IMR-90 (cell line): ENCODE data around the gene DDX10. TPM values are rescaled to one million over a fixed set of nuclear protein-coding genes. Genes with fewer than 3 reads are reported as not detected.

Experiments
- ATAC-seq: fragments of 200-7000 bp; cut with Tn5 transposase; 2 replicates; pipeline ENCODE4 v1.9.1; 2020; ENCODE audit warnings: low read depth, mild to moderate bottlenecking, moderate library complexity
- BruUV-seq: library from RNA; stranded (reverse); fragments of 400-500 nt; replicated peaks from 2 replicates; lab custom pipeline; 2021; lab: Mats Ljungman, UMichigan
- CTCF ChIA-PET: fragments of 300-600 bp; formaldehyde crosslinking; extraction: SDS; loops from one replicate; lab custom pipeline; 2021; ENCODE audit warnings: antibody characterized with exemption; lab: Yijun Ruan, JAX
- POLR2A ChIA-PET: fragments of 300-600 bp; sonication (Branson Sonifier 250); formaldehyde crosslinking; loops from one replicate; lab custom pipeline; 2022; ENCODE audit warnings: antibody characterized with exemption; ENCODE audit not compliant: unreplicated experiment; lab: Charles Lee
- DNase-seq: peaks from one replicate; pipeline ENCODE4 v3.0.0; 2013
- H2AFZ ChIP-seq: replicated peaks from 2 replicates; pipeline ENCODE3; 2013; ENCODE audit warnings: low read length, mild to moderate bottlenecking; ENCODE audit not compliant: poor library complexity
- H2AK5ac ChIP-seq: 2 replicates; pipeline ENCODE4 v1.6.1; 2013; ENCODE audit warnings: low read depth, low read length, inconsistent platforms
- H2AK9ac ChIP-seq: replicated peaks from 2 replicates; pipeline ENCODE3; 2013; ENCODE audit warnings: mild to moderate bottlenecking, low read depth, low read length, moderate library complexity; ENCODE audit not compliant: poor library complexity
- H2BK120ac ChIP-seq: 2 replicates; pipeline ENCODE4 v1.6.1; 2013; ENCODE audit warnings: low read depth, low read length, inconsistent platforms
- H2BK15ac ChIP-seq: 3 replicates; pipeline ENCODE4 v1.6.1; 2013; ENCODE audit warnings: low read depth, low read length, inconsistent platforms
- H2BK20ac ChIP-seq: 2 replicates; pipeline ENCODE4 v1.6.1; 2013; ENCODE audit warnings: low read depth, mild to moderate bottlenecking, inconsistent platforms, low read length, moderate library complexity
- H2BK5ac ChIP-seq: 2 replicates; pipeline ENCODE4 v1.6.1; 2013; ENCODE audit warnings: mild to moderate bottlenecking, low read depth, low read length, inconsistent platforms; ENCODE audit not compliant: poor library complexity, severe bottlenecking
- H3K14ac ChIP-seq: replicated peaks from 2 replicates; pipeline ENCODE4 v1.6.1; 2013; ENCODE audit warnings: low read depth, low read length, inconsistent platforms
- H3K18ac ChIP-seq: 2 replicates; pipeline ENCODE4 v1.6.1; 2013; ENCODE audit warnings: low read depth, low read length, control low read depth
- H3K23ac ChIP-seq: 2 replicates; pipeline ENCODE4 v1.6.1; 2013; ENCODE audit warnings: low read depth, low read length, inconsistent platforms
- H3K27ac ChIP-seq: 2 replicates; pipeline ENCODE4 v1.5.1; 2013; ENCODE audit warnings: mild to moderate bottlenecking, control low read depth, low read length; ENCODE audit not compliant: insufficient read depth
- H3K27me3 ChIP-seq: 2 replicates; pipeline ENCODE4 v1.6.1; 2013; ENCODE audit warnings: low read length; ENCODE audit not compliant: control insufficient read depth, insufficient read depth
- H3K36me3 ChIP-seq: 2 replicates; pipeline ENCODE4 v1.6.1; 2013; ENCODE audit warnings: low read length, mixed read lengths; ENCODE audit not compliant: control insufficient read depth, insufficient read depth
- H3K4ac ChIP-seq: 2 replicates; pipeline ENCODE4 v1.6.1; 2013; ENCODE audit warnings: low read depth, low read length, inconsistent platforms
- H3K4me1 ChIP-seq: 2 replicates; pipeline ENCODE4 v1.6.1; 2013; ENCODE audit warnings: low read length, mixed read lengths; ENCODE audit not compliant: control insufficient read depth, insufficient read depth
- H3K4me2 ChIP-seq: 2 replicates; pipeline ENCODE4 v1.6.1; 2013; ENCODE audit warnings: low read depth, mild to moderate bottlenecking, control low read depth, low read length, moderate library complexity
- H3K4me3 ChIP-seq: 2 replicates; pipeline ENCODE4 v1.5.1; 2013; ENCODE audit warnings: low read depth, mild to moderate bottlenecking, control low read depth, low read length, moderate library complexity; ENCODE audit not compliant: insufficient read depth
- H3K56ac ChIP-seq: 2 replicates; pipeline ENCODE4 v1.6.1; 2013; ENCODE audit warnings: low read length, inconsistent platforms; ENCODE audit not compliant: insufficient read depth; ENCODE audit errors: extremely low read depth
- H3K79me1 ChIP-seq, 2 experiments: 2 replicates each; pipeline ENCODE4 v1.6.1; 2013; ENCODE audit warnings: low read length in 2 of 2, inconsistent platforms in 1 of 2, low read depth in 1 of 2
- H3K9ac ChIP-seq: 2 replicates; pipeline ENCODE4 v1.6.1; 2013; ENCODE audit warnings: low read depth, low read length, control low read depth
- H3K9me1 ChIP-seq: 2 replicates; pipeline ENCODE4 v1.6.1; 2013; ENCODE audit warnings: low read length, inconsistent platforms; ENCODE audit not compliant: insufficient read depth
- H3K9me3 ChIP-seq: 2 replicates; pipeline ENCODE4 v1.6.1; 2013; ENCODE audit warnings: low read length; ENCODE audit not compliant: control insufficient read depth, insufficient read depth
- H4K20me1 ChIP-seq: 2 replicates; pipeline ENCODE4 v1.6.1; 2013; ENCODE audit warnings: low read length, inconsistent platforms; ENCODE audit not compliant: insufficient read depth
- H4K5ac ChIP-seq: 2 replicates; pipeline ENCODE4 v1.6.1; 2013; ENCODE audit warnings: mild to moderate bottlenecking, low read depth, low read length, control low read depth
- H4K8ac ChIP-seq, 2 experiments: 2 replicates each; pipeline ENCODE4 v1.6.1; 2013; ENCODE audit warnings: low read depth in 2 of 2, low read length in 2 of 2, control low read depth in 1 of 2, inconsistent platforms in 1 of 2
- H4K91ac ChIP-seq: 2 replicates; pipeline ENCODE4 v1.6.1; 2013; ENCODE audit warnings: low read depth, low read length, inconsistent platforms; ENCODE audit not compliant: insufficient read depth
- BHLHE40 ChIP-seq: fragments of 150-350 bp; IDR thresholded peaks from 2 replicates; pipeline ENCODE4 v1.6.1; 2016; ENCODE audit warnings: mild to moderate bottlenecking, low read depth, low read length
- CEBPB ChIP-seq: IDR thresholded peaks from 2 replicates; pipeline ENCODE4 v1.6.1; 2012; ENCODE audit warnings: low read depth, low read length, improper control_type of control experiment
- CHD1 ChIP-seq: IDR thresholded peaks from 2 replicates; pipeline ENCODE4 v1.6.1; 2012; ENCODE audit warnings: low read depth, low read length, improper control_type of control experiment
- CTCF ChIP-seq: conservative IDR thresholded peaks from 2 replicates; pipeline ENCODE4 v1.5.1; 2012; ENCODE audit warnings: mild to moderate bottlenecking, low read depth, low read length, improper control_type of control experiment
- ELK1 ChIP-seq: fragments of 150-350 bp; IDR thresholded peaks from 2 replicates; pipeline ENCODE4 v1.6.1; 2016; ENCODE audit warnings: low read depth, mild to moderate bottlenecking, low read length, moderate library complexity, borderline replicate concordance
- FOS ChIP-seq: fragments of 150-350 bp; IDR thresholded peaks from 2 replicates; pipeline ENCODE4 v1.6.1; 2016; ENCODE audit warnings: low read depth, low read length
- MAFK ChIP-seq: IDR thresholded peaks from 2 replicates; pipeline ENCODE4 v1.6.1; 2012; ENCODE audit warnings: low read depth, low read length, improper control_type of control experiment
- MAZ ChIP-seq: IDR thresholded peaks from 2 replicates; pipeline ENCODE4 v1.6.1; 2012; ENCODE audit warnings: low read depth, mild to moderate bottlenecking, low read length, improper control_type of control experiment, moderate library complexity, borderline replicate concordance
- MXI1 ChIP-seq: IDR thresholded peaks from 2 replicates; pipeline ENCODE4 v1.6.1; 2012; ENCODE audit warnings: low read depth, mild to moderate bottlenecking, low read length, moderate library complexity, borderline replicate concordance
- NFE2L2 ChIP-seq: fragments of 150-350 bp; IDR thresholded peaks from 2 replicates; pipeline ENCODE4 v1.6.1; 2016; ENCODE audit warnings: low read depth, mild to moderate bottlenecking, low read length
- POLR2A ChIP-seq: IDR thresholded peaks from 2 replicates; pipeline ENCODE4 v1.6.1; 2012; ENCODE audit warnings: mild to moderate bottlenecking, low read depth, low read length
- RAD21 ChIP-seq: IDR thresholded peaks from 2 replicates; pipeline ENCODE4 v1.6.1; 2012; ENCODE audit warnings: low read length, improper control_type of control experiment
- RCOR1 ChIP-seq: IDR thresholded peaks from 2 replicates; pipeline ENCODE4 v1.6.1; 2012; ENCODE audit warnings: mild to moderate bottlenecking, low read length, improper control_type of control experiment; ENCODE audit not compliant: insufficient replicate concordance
- RFX5 ChIP-seq: IDR thresholded peaks from 2 replicates; pipeline ENCODE4 v1.8.0; 2012; ENCODE audit warnings: low read depth, mild to moderate bottlenecking, low read length, moderate library complexity
- SMC3 ChIP-seq: fragments of 150-350 bp; IDR thresholded peaks from 2 replicates; pipeline ENCODE4 v1.6.1; 2016; ENCODE audit warnings: low read depth, mild to moderate bottlenecking, antibody characterized with exemption, low read length, moderate library complexity
- WGBS, 2 experiments: methylation state at CpG; one replicate each; pipeline versions ENCODE4 v1.1.5 to v1.1.7; 2013; ENCODE audit warnings: missing lambda C conversion rate in 2 of 2; ENCODE audit not compliant: insufficient read length in 1 of 2; ENCODE audit errors: extremely low coverage in 2 of 2; 5-methylcytosine and 5-hydroxymethylcytosine counted together
- dilution Hi-C: fragments of 300-500 bp; cut with HindIII; formaldehyde crosslinking; loops from one replicate; pipeline ENCODE4 v1.14.3; 2018; ENCODE audit warnings: low sequenced_read_pairs; ENCODE audit not compliant: unreplicated experiment
- in situ Hi-C: fragments of 300-500 bp; cut with MboI; formaldehyde crosslinking; loops from 3 replicates; pipeline ENCODE4 v1.14.3; 2019; ENCODE audit warnings: low sequenced_read_pairs, inconsistent platforms, mixed read lengths
- intact Hi-C: fragments of 100-400 bp; cut with micrococcal nuclease; formaldehyde crosslinking; loops from 2 replicates; pipeline ENCODE4 v1.10.0; 2022
- polyA plus RNA-seq, 3 experiments: library from polyadenylated mRNA; depleted of rRNA; stranded (reverse); fragments of >200 nt; gene quantifications; 2 replicates each; pipeline ENCODE4 v1.2.3, GENCODE V29; 2012; ENCODE audit warnings: low replicate concordance in 1 of 3
- total RNA-seq: library from RNA; depleted of rRNA; stranded (reverse); fragments of >200 nt; gene quantifications from 2 replicates; pipeline ENCODE4 v1.2.3, GENCODE V29; 2012

DDX10 gene
- total and polyA plus RNA-seq, 2 of the 4 experiments (the other 2 are of a cell fraction): 20.0 to 31.9 TPM

GRCh38 chr11:108647701-108648527 is 17.0 kb upstream of the DDX10 start:
- H3K14ac ChIP-seq: no peak overlapping the region
- H2AK9ac ChIP-seq: no peak overlapping the region
- no peak overlapping the region for H3K56ac ChIP-seq
- DNase-seq: peak; percentile 81
- H2BK20ac ChIP-seq: no peak overlapping the region
- H4K8ac ChIP-seq: no peak overlapping the region
- WGBS, 2 experiments: 95% methylated on average over 3 of the region's 9 CpGs; no CpG with 5 or more reads in 1 of the 2 experiments
- H3K23ac ChIP-seq: no peak overlapping the region
- no peak overlapping the region for H3K4me3 ChIP-seq
- no peak overlapping the region for H4K5ac ChIP-seq
- H2AK5ac ChIP-seq: no peak overlapping the region
- intact Hi-C loops (loop anchor here (1.0 to 5.0 kb wide), 7 partner anchors 151 to 531 kb away; partner anchors contain the start of genes ACAT1, ATM, C11orf65 and NPAT), in situ Hi-C loops (no loop called here), dilution Hi-C loops (no loop called here)
- H3K9me1 ChIP-seq: no peaks in the 10 kb centered on the region
- H3K9me3 ChIP-seq: no peaks in the 10 kb centered on the region
- H2AFZ ChIP-seq: peak overlapping the region; percentile 48
- no peak overlapping the region for H3K18ac ChIP-seq
- no peaks in the 10 kb centered on the region for H3K36me3 ChIP-seq
- H3K4ac ChIP-seq: no peak overlapping the region
- H2BK5ac ChIP-seq: no peak overlapping the region
- H3K79me1 ChIP-seq: no peaks in the 10 kb centered on the region
- no peak overlapping the region for H2BK120ac ChIP-seq
- no peak overlapping the region for H4K91ac ChIP-seq
- no peak overlapping the region for H3K27ac ChIP-seq
- H2BK15ac ChIP-seq: no peak overlapping the region
- H4K20me1 ChIP-seq: no peaks in the 10 kb centered on the region
- H3K27me3 ChIP-seq: no peaks in the 10 kb centered on the region; the same call in 1 of the 2 replicates
- ChIA-PET CTCF (interaction anchor here (0.7 to 1.6 kb wide), 4 partner anchors 12 to 156 kb away, joined by 3 to 5 read pairs (median 4); no protein-coding TSS in a partner anchor), POLR2A (no interaction called here)
- BruUV-seq: no TSS peak
- ATAC-seq: peak; percentile 100
- no peak overlapping the region for H3K9ac ChIP-seq
- no peaks in the 10 kb centered on the region for H3K4me1 ChIP-seq
- H3K4me2 ChIP-seq: no peak overlapping the region
- TF ChIP-seq MXI1 (no peak), POLR2A (peak; percentile 43; the same call in 1 of the 2 replicates), CTCF (peak; percentile 96), NFE2L2 (no peak), RFX5 (peak; percentile 73; the same call in 1 of the 2 replicates), BHLHE40 (no peak), RCOR1 (no peak), RAD21 (peak; percentile 98), ELK1 (no peak), FOS (no peak), CHD1 (no peak), SMC3 (peak; percentile 94), MAZ (no peak), MAFK (no peak), CEBPB (no peak)
